HG03378 (cell line): ENCODE results near the gene PPP2R2C.

Source experiments
- ATAC-seq: cut with Tn5 transposase; IDR thresholded peaks from one replicate; pipeline ENCODE4 v1.9.1; 2021; ENCODE audit warnings: mild to moderate bottlenecking, moderate library complexity; ENCODE audit not compliant: unreplicated experiment

Gene PPP2R2C

DNA sequence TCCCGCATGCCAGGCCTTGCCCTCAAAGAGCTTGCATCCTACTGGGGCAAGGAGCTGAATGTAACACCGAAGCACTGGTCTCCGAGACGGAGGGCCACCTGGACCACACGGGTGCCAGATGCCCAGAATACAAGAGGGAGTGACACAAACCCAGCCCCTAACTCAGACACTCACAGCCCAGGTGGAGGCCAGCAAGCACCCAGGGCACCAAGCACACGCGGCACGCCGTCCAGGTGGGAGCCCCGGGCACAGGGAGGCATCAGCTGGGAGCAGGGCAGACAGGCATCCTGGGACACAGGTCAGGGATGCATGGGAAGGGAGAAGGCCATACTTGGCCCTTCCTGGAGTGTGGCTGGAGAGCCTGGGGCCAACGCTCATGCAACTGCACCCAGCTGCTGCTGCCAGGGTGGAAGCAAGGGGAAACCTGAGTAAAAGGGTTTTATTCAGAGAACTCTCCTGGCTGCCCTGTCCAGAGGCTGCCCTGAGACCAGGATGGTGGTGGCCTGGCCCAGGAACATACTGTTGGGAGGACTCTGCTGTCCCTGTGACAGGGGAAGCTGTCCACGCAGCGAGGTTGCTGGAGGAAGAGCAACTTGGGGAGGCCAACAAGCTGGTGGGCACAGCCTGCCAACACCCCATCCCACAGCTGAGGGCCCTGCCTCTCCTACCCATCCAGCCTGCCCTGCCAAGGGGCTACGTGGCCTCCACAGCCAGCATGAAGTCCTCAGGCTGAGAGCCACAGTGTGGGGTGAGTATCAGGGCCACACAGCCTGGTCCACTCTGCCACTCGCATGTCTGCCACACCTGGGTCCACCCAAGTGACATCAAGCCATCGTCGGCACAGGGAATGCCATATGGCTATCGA lies 22.2 kb upstream of the PPP2R2C start:
- no peak for ATAC-seq

DNA sequence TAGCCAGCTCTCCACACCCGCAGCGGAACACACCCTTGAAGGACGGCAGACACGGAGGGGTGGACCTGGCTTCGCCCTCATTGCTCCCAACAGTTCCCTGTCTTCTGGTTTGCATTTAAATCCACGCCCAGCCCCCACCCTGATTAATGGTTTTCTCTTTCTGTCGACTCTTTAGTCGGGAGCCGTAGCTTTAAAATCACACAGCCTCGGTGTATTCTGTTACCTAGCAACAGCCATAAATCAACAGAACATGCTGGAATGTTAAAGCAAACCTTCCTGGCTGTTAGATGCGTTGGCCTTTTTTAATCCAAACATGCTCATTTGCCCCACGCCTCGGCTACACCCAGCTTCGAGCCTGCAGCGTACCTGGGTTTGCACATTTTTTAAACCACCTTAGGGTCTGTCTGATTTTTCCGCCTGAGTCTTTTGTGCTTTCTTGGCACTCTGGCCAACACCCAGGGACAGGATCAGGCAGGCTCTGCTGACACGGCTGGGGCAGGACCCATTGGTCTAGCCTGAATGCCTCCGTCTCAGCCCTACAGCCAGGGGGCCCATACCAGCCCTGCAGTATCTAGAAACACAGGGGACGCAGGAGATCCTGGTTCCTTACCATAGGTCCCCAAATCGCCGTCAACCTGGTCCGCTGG lies 21.4 kb upstream of the PPP2R2C start:
- no peak for ATAC-seq

DNA sequence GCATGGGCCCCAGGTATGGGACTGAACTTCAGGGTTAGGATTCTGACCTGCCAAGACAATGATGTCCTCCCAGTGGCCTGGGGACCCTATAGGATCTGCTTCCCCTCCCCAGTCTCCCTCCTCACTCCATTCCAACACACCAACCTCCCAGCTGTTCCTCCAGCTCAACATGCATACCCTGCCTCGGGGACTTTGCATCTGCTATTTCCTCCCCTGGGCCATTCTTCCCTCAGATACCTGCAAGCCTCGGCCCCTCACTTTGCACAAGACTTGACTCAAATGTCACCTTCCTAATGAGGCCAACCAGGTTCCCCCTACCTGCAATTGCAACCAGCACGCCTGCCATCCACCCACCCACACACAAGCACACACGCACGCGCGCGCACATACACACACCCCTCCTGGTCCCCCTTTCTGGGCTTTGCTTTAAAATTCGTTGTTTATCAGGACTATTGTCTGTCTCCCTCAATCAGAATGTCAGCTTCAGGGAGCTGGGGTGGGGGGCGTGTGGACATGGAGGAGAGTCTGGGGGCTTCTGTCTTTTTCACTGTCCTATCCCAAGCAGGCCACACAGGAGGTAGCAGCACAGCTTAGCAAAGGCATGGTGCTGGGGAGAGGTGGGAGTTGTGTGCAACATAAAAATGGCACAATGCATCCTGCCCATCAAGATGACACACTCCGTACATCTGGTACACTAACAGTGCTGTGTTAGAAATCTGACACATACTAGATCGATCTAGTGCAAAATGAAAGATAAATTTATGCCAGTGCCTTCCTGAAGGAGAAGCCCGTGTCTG lies 20.6 kb upstream of the PPP2R2C start:
- ATAC-seq, result no peak

DNA sequence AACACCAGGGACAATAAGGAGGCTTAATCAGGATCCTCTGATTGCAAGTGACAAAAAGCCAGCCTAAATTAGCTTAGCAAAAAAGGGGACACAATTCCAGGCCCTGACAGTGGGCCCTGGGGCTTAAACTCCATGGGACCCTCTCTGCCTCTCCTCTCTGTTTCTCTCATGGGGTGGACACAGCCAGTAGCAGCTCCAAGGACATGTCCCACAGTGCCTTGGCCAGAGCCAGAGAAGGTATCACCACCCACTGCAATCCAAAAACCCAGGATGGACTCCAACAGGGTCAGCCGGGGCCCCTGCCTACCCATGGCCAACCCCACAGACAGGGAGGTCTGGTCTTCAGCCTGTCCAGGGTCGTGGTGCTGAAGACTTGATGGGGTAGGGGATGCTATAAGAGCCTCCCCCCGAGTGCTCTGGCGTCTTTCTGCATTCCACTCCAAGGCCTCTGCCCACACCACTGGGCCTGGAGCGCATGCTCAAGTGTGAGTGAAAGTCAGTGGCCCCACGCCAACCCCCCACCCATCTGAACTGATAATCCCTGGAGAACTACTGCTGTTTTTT lies 19.7 kb upstream of the PPP2R2C start:
- ATAC-seq, result no peak

DNA sequence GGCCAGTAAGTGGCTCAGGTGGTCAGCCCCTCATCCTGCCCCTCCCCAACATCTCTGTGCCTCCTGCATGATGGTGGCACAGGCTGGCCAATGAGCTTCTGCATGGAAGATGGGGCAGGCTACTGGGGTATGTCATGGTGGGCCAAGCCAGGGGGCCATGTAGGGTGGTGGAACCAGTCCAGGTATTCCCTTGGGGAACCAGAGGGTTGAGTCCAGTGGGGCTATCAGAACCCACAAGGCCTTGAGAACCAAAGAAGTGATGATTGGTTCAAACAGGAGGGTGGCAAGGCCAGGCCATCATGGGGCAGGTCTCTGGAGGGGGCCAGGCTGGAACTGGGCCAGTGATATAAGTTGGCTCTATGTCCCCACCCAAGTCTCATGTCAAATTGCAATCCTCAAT lies 18.8 kb upstream of the PPP2R2C start:
- no peak for ATAC-seq

DNA sequence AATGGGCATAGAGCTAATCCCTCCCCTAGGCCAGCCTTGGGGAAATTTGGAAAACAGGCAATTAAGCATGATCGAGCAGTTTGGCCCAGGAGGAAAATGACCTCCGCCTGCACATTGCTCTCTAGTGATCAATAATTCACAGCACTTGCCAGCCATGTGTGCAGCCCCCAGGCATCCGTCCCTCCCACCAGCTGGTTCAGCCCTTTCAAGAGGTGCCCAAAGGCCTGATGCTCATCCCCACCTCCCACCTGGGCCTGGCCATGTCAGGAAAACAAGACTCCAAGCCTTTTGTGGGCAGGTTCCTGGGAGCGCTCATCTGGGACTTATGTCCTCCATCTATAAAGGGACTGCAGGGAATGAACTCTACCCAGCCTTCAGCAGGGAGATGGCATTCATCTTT lies 17.5 kb upstream of the PPP2R2C start:
- no peak for ATAC-seq

DNA sequence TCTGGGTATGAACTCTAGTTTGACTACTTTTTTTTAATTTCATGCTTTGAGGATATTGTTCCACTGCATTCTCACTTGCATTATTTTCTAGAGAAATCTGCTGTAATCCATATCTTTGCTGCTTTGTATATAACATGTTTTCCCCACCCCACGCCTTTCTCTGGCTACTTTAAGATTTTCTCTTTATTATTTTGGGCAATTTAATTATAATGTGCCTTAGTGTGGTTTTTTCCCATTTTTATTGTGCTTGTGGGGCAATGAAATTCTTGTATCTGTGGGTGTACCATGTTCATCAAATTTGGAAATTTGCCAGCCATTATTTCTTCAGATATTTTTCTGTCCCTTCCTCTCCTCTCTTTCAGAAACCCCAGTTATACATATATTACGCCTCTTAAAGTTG lies 15.1 kb upstream of the PPP2R2C start:
- no peak for ATAC-seq

DNA sequence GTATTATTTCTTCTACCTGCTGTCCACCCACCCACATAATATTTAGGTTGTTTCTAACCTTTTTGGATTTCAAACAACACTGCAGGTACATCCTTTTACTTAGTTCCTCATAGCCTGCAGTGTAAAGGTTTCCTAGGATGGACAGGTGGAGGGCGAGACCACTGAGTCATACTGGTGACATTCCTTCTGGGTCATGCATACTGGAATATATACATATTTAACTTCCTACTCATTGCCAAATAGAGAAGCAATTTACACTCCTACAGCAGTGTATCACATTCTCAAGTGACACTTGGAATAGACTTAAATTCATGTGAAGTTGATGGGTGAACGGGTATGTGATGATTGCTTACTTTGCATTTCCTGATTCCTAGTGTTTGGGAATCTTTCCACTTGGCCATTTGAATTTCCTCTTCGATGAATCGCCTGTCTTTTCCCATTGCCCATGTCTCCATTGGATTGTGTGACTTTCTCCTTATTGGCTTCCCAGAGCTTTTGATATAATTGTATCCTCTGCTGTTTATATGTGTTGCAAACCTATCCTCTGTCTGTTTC lies 8.2 kb upstream of the PPP2R2C start:
- ATAC-seq, result no peak

DNA sequence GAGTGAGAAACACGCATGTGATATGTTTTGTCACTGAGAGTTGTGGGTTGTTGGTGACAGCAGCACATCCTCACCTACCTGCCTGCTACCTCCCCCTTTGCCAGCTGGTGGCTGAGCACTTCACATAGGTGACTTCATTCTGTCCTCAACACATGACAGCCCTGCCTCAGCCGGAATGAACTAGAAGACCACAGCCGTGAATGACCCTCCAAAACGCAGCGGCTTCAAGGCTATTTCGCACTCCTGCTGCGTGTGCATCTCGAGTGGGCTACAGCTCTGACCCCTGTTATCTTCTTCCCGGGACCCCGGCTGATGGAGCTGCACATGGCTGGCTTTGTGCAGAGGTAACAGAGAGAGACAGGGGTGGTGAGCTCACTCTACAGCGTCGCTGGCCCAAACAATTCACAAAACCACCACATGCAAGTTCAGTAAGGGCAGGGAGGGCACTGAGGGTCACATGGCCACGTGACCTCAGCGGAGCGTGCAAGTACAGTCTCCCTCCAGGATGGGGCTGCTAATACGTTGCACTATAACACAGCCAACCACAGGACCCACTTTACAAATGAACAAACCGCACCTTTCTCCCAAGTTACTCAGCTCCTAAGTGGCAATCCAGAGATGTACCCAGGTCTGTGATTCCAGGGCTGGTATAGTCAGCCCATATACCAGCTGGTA lies 6.3 kb upstream of the PPP2R2C start:
- no peak for ATAC-seq

DNA sequence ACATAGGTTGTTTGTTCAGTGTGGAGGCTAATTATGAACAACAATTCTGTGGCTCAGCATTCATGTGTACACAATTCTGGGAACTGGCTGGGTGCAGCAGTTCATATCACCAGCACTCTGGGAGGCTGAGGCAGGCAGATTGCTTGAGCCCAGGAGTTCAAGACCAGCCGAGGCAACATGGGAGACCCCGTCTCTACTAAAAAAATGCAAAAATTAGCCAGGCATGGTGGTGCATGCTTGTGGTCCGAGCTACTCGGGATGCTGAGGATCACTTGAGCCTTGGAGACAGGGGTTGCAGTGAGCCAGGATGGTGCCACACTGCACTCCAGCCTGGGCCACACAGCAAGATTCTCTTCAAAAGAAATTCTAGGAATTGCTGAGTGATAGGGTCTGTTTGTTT lies 4.5 kb upstream of the PPP2R2C start:
- no peak for ATAC-seq

DNA sequence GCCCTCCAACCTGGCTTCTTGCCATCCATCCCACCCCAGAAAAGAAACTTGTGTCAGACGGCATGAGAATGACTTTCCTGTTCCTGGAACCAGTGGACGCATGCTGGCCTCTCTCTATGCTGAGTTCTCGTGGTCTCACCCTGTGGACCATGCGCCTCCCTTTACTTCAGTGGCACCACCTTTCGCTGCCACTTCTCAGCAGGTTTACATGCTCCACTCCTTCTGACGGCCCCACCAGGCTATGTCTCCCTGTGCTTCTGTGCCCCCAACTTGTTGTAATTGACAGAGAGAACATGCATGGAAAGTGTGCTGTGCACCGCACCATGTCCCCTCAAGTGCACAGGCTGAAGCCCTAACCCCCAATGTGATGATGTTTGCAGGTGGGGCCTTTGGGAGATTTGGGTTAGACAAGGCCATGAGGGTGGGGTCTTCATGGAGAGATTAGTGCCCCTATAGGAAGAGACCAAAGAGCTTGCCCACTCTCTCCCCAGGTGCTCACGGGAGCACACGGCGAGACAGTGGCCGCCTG lies 3.1 kb upstream of the PPP2R2C start:
- ATAC-seq, result no peak

DNA sequence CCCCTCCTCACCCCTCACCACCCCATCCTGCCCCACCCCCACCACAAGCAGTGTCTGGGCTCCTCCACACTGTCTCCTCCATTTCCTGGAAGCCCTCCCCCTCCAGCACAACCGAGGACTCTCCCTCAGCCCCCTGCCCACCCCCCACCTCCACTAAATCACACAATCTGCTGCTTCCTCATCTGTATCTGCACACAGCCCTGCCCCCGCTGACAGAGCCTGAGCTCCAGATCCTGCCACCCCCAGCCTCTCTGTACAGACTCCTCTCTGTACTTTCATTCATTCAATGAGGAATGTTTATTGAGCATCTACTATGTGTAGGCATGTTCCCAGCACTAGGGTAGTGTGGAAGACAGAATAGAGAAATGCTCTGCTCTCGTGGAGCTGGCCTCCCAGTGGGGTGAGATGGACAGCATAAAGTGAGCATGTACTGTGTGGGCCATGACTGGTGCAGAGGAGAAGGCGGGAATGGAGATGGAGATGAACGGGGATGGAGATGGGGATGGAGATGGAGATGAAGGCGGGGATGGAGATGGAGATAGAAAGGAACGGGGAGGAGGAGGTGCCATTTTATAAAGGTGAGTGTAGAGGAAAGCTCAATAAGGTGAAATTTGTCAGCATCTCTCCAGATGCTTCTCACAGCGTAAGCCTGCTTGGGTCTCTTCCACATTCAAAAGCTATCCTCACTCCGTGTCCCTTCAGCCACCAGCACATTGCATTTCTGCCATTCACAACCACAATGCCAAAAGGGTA lies 2.5 kb upstream of the PPP2R2C start:
- no peak for ATAC-seq

DNA sequence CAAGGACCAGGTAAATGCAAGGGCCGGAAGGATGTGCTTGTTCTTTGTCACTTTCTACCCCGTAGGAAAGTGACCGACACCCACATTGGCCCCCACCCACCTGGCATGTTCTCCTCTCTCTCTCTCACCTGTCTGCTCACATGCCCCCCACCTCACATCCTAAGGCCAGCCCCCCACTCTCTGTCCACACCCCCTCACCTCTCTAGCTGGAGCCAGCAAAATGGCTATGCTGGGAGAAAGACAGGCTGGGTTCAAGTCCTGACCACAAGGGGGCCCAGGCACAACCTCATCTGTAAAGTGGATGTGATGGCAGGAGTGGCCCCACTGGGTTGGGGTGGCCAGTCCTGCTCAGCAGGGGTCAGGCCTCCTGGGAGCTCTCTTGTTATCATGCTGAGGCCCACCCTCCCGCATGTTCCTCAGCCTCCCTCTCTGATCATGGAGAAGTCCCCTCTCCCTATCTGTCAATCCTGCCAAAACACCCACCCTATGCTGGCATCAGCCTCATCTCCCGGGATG lies 1.7 kb upstream of the PPP2R2C start:
- ATAC-seq, result no peak

DNA sequence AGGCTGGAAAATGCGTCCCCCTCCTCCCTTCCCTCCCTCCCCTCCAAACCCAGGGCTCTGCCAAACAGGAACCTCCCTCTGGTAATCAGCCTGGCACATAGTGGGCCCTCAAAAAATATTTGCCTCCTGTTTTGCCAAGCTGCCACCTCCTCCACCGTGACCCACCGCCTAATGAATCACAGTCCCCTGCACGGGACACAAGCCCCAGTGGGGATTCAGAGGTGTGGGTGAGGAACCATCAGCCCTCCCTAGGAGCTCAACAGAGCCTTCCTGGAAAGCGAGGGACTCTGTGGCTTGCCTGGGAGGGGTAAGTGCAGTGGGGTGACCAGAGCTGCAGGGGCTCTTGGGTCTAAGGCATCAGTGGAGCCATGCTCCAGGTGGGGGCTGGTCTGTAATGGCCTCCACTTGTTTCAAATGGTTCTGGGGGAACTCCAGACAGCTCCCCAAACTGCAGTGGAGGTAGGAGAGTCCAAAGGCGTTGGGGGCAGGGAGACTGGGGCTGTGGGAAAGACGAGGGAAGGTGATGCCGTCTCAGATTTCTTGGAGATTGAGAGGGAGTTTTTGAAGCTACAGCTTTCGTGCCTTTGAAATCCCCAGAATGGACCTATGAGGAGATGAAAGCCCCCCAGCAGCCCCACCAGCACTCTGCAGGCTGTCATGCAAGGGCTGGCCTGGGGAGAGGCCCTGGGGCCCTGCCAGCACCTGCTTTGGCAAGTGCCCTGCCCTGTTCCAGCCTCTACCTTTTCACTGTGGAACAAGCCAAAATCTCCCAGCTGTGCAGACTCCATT lies 1.0 kb upstream of the PPP2R2C start:
- no peak for ATAC-seq

DNA sequence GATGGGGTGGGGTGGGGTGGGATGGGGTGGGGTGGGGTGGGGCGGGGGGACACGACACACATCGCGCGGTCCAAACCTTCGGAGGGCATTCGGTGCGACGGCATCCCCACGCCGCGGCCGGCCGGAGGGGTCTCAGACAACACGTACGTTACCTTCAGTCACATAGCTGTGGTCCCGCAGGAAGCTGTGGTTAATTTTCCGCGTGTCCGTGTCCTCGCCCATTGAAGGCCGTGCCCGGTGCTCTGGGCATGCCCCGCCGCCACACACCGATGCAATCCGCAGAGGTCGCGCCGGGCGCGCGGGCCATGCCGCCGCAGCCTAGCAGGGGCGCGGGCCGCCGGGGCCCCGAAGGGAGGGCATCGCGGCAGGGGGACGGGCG lies 417 bp downstream of the PPP2R2C start:
- no peak for ATAC-seq

DNA sequence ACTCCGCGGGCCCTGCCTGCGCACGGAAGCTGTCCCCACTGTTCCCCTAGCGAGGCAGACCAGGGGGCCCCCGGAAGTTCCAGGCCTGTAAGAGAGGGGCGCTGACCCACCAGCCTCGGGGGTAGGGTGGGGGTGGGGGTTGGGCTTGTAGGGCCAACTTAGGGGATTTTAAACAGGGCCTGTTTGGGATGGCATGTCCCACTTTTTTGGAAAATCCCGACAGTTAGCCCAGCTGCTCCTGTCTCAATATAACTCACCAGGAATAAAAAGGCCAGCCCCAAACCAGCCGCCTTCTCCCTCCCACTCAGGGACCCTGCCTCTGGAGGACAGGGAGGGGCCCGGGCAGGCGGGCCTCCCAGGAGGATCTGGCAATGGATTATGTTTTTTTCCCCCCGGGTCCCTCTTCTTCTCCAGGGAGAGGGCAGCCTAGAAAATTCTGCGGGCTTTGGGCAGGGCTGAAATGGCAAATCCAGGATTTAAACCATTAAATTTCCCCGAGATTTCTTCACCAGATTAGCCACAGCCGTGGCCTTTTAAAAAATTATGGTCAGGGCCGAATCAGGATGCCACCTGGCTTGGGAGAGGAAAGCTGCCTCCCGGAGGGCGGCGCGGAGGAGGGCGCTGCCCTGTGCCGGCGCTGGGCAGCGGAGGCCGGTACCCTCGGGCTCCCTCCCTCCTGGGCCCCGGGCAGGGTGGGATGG lies 957 bp downstream of the PPP2R2C start:
- no peak for ATAC-seq

DNA sequence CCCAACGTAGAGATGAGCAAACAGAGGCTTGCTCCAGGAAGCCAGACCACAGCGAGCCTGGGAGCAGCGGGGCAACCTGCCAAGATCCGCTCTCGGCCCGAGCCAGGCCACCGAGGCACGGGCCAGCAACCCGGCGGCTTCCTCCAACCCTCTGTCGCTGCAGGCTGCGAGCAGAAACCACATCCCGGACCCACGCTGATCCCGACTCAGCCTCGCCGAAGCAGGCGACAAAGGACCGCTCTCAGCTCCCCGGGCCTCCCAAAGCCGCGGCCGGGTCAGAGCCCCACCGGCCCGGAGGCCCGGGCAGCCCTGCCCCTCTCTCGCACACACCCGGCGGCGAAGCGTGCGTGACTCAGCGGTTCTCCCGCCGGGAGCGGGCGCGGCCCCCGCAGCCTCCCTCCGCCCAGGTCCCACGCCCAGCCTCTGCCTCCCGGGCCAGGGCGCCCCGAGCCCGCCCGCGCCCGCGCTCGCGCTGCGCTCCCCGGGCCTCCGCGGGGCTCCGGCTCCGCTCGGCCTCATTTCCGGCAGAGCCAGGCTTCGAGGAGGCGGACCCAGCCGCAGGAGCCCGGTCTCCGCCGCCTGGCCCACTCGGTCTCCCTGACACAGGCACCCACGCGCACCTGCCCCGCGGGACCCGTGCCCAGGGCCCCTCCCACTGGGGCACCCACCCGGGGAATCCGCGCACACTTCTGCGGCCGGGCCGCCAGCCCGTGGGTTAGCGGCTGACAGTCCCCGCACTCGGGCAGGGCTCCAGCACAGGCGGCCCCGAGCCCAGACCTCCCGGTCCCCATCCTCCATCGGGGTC lies 1.7 kb downstream of the PPP2R2C start:
- ATAC-seq, result no peak
